OCI-LY1 (cell line): ENCODE results near the gene CNNM3.

Experiments
- H2AFZ ChIP-seq: fragments of 200-600 bp; sonication (generic), shearing (Covaris generic); 2 replicates; pipeline ENCODE4 v1.6.0; 2014; ENCODE audit warnings: antibody characterized with exemption, mild to moderate bottlenecking, low read length
- H3F3A ChIP-seq: fragments of 200-600 bp; sonication (generic), shearing (Covaris generic); 2 replicates; pipeline ENCODE4 v1.6.0; 2014; ENCODE audit warnings: mild to moderate bottlenecking, antibody characterized with exemption, low read length, moderate library complexity; ENCODE audit not compliant: insufficient read depth
- H3K27ac ChIP-seq: fragments of 200-600 bp; sonication (generic); 2 replicates; pipeline ENCODE4 v1.5.1; 2014; ENCODE audit warnings: low read length, mixed run types, mild to moderate bottlenecking, low read depth; ENCODE audit not compliant: poor library complexity, severe bottlenecking
- H3K27me3 ChIP-seq: fragments of 200-600 bp; sonication (generic); 2 replicates; pipeline ENCODE4 v1.6.0; 2014; ENCODE audit warnings: antibody characterized with exemption, mild to moderate bottlenecking, low read length, moderate library complexity; ENCODE audit not compliant: insufficient read depth
- H3K36me3 ChIP-seq: fragments of 200-600 bp; sonication (generic); 2 replicates; pipeline ENCODE4 v1.6.1; 2014; ENCODE audit warnings: mild to moderate bottlenecking, antibody characterized with exemption, low read length, moderate library complexity, mixed read lengths; ENCODE audit not compliant: insufficient read depth
- H3K4me1 ChIP-seq: fragments of 200-600 bp; sonication (generic); 2 replicates; pipeline ENCODE4 v1.5.1; 2014; ENCODE audit warnings: mild to moderate bottlenecking, low read length, moderate library complexity; ENCODE audit not compliant: insufficient read depth, severe bottlenecking
- H3K4me2 ChIP-seq: fragments of 200-600 bp; sonication (generic), shearing (Covaris generic); 2 replicates; pipeline ENCODE4 v1.6.1; 2014; ENCODE audit warnings: low read length
- H3K4me3 ChIP-seq: fragments of 200-600 bp; sonication (generic); 2 replicates; pipeline ENCODE4 v1.5.1; 2014; ENCODE audit warnings: low read length, low read depth, mild to moderate bottlenecking, mixed read lengths; ENCODE audit not compliant: poor library complexity, severe bottlenecking
- H3K79me2 ChIP-seq: fragments of 200-600 bp; shearing (Covaris generic); 2 replicates; pipeline ENCODE4 v1.6.1; 2016; ENCODE audit warnings: mixed run types, low read length, mixed read lengths; ENCODE audit not compliant: insufficient read depth
- H3K9ac ChIP-seq: fragments of 200-600 bp; sonication (generic), shearing (Covaris generic); 2 replicates; pipeline ENCODE4 v1.6.1; 2014; ENCODE audit warnings: mild to moderate bottlenecking, low read length, mixed read lengths
- H3K9me2 ChIP-seq: fragments of 200-600 bp; sonication (generic), shearing (Covaris generic); 2 replicates; pipeline ENCODE4 v1.6.1; 2014; ENCODE audit warnings: low read depth, mild to moderate bottlenecking, low read length, mixed read lengths
- H3K9me3 ChIP-seq: fragments of 200-600 bp; shearing (Covaris generic); 2 replicates; pipeline ENCODE4 v1.6.1; 2014; ENCODE audit warnings: low read length, mixed read lengths
- H4K20me1 ChIP-seq: fragments of 200-600 bp; sonication (generic), shearing (Covaris generic); 2 replicates; pipeline ENCODE4 v1.6.0; 2016; ENCODE audit warnings: mild to moderate bottlenecking, low read length; ENCODE audit not compliant: insufficient read depth
- EZH2 ChIP-seq: fragments of 200-600 bp; sonication (generic), shearing (Covaris generic); IDR thresholded peaks from 2 replicates; pipeline ENCODE4 v1.8.0; 2017; ENCODE audit warnings: borderline replicate concordance, mixed run types, mild to moderate bottlenecking, antibody characterized with exemption, low read length, moderate library complexity, mixed read lengths
- TF ChIP-seq, protein P1 (sequence below): fragments of 200-600 bp; sonication (generic), shearing (Covaris generic); IDR thresholded peaks from 2 replicates; pipeline ENCODE4 v1.5.1; 2017; ENCODE audit warnings: mild to moderate bottlenecking, antibody characterized with exemption, low read length, moderate library complexity, mixed read lengths

CNNM3 gene

GRCh38 chr2:96807127-96807471, 9.0 kb upstream of the CNNM3 start:
- Histone ChIP-seq H3K9me2 (no peaks in the 10 kb centered on the region), H3F3A (no peaks in the 10 kb centered on the region), H3K27ac (no peak overlapping the region), H3K4me1 (peaks cover 10% of the 10 kb centered on the region), H3K9me3 (no peaks in the 10 kb centered on the region), H3K4me3 (no peak overlapping the region), H3K36me3 (no peaks in the 10 kb centered on the region; the same call in 1 of the 2 replicates), H3K27me3 (no peaks in the 10 kb centered on the region; the same call in 1 of the 2 replicates), H3K9ac (no peak overlapping the region), H3K79me2 (no peaks in the 10 kb centered on the region), H2AFZ (no peak overlapping the region), H3K4me2 (0 out of 2 replicates have a peak overlapping the region, but pooled peaks have one; percentile 47), H4K20me1 (no peaks in the 10 kb centered on the region)
- no peak for TF ChIP-seq EZH2
- TF ChIP-seq, protein P1, sequence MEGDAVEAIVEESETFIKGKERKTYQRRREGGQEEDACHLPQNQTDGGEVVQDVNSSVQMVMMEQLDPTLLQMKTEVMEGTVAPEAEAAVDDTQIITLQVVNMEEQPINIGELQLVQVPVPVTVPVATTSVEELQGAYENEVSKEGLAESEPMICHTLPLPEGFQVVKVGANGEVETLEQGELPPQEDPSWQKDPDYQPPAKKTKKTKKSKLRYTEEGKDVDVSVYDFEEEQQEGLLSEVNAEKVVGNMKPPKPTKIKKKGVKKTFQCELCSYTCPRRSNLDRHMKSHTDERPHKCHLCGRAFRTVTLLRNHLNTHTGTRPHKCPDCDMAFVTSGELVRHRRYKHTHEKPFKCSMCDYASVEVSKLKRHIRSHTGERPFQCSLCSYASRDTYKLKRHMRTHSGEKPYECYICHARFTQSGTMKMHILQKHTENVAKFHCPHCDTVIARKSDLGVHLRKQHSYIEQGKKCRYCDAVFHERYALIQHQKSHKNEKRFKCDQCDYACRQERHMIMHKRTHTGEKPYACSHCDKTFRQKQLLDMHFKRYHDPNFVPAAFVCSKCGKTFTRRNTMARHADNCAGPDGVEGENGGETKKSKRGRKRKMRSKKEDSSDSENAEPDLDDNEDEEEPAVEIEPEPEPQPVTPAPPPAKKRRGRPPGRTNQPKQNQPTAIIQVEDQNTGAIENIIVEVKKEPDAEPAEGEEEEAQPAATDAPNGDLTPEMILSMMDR: no peak

DNA sequence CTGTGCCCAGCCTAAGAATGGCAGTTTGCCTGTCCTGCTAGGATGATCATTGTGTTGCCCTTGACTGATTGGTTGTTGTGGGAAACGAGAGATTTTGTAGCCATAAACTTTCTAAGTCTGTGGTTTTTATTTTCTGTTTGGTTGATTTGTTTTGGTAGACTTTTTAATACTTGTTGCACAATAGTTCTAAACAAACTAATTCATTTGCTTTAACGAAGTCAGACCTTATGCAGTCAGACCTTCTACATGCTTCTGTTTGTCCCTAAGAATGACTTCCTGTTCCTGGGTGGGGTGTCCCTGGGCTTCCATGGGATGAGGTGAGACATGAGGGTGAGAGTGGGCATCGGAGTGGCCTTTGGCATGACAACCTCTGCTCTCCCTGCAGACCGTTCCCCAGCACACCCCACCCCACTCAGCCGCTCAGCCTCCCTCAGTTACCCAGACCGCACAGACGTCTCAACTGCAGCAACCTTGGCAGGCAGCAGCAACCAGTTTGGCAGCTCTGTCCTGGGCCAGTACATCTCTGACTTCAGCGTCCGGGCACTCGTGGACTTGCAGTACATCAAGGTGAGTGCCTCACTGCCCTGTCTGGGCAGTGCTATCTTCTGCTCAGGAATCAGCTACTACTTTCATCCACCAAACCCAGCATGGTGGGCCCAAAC, 7.8 kb upstream of the CNNM3 start:
- Histone ChIP-seq H3K9me3 (no peaks in the 10 kb centered on the region), H3K27me3 (no peaks in the 10 kb centered on the region; the same call in 1 of the 2 replicates), H3K4me2 (no peak overlapping the region), H3K36me3 (no peaks in the 10 kb centered on the region; the same call in 1 of the 2 replicates), H3K4me1 (peaks cover 10% of the 10 kb centered on the region), H3K27ac (no peak overlapping the region), H3K79me2 (no peaks in the 10 kb centered on the region), H4K20me1 (no peaks in the 10 kb centered on the region), H3F3A (no peaks in the 10 kb centered on the region), H3K9ac (no peak overlapping the region), H2AFZ (no peak overlapping the region), H3K4me3 (no peak overlapping the region), H3K9me2 (no peaks in the 10 kb centered on the region)
- TF ChIP-seq EZH2: no peak
- TF ChIP-seq, protein P1: no peak

GRCh38 chr2:96809216-96809882, 6.7 kb upstream of the CNNM3 start:
- Histone ChIP-seq H3K9me2 (no peaks in the 10 kb centered on the region), H3K27me3 (no peaks in the 10 kb centered on the region; the same call in 1 of the 2 replicates), H3K4me2 (no peak overlapping the region), H3K4me1 (peaks cover 10% of the 10 kb centered on the region), H3K9ac (no peak overlapping the region), H3K4me3 (no peak overlapping the region), H3K36me3 (no peaks in the 10 kb centered on the region; the same call in 1 of the 2 replicates), H3K9me3 (no peaks in the 10 kb centered on the region), H2AFZ (no peak overlapping the region), H3K79me2 (no peaks in the 10 kb centered on the region), H3F3A (no peaks in the 10 kb centered on the region), H3K27ac (no peak overlapping the region), H4K20me1 (no peaks in the 10 kb centered on the region)
- no peak for TF ChIP-seq EZH2
- TF ChIP-seq, protein P1: no peak
